Measurements from ENCODE around the gene HOXD11. TPM values are rescaled to one million over a fixed set of nuclear protein-coding genes. Genes with fewer than 3 reads are reported as not detected.

Gene HOXD11
- polyA plus RNA-seq, 1 experiment: not detected

DNA sequence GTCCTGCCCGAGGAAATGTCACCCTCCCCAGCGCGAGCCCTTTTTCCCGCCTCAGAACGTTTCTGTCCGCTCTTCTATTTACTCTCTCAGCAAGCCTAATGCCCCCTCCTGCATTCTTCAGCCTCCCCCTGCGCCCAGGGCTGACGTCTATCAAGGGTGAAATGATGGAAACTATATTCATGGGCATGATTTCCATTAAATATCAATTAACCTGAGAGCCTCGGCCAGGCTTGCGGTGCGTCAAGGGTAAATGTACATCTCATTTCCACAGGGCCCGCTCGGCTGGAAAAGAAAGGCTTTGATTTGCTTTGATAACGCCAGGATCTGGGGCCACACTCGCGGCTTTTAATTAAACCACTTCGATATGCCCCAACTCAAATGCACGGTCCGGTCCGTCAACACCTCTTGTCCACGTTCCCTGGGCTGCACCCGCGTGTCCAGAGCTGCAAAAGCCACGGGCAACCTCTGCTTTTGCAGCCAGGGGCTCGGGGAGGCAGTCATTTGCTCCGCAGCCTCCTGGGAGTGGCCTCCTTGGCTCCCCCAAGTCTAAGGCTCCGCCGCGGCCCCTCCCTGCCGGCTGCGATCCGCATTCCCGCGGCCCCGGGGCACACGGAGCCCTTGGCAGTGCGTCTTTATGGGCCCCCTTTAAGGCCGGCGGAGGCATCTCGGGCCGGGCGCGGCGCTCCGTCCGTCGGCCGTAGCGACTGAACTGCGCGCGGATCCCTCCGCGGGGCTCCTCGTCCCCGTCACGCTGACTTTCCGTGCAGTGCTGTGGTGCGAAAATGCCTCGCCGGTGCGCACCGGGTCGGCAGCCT, 22.1 kb downstream of the HOXD11 start, which contains the start of gene HOXD8:
TSS of gene HOXD8 (plus strand) at position 724 of the 815 bp plus-strand sequence. CDS start 662 bp downstream, outside the sequence.
- no peak within 1 kb of the TSS for H3K4me3 ChIP-seq (ENCODE audit: low read depth, low read length)
- CTCF ChIA-PET: interaction anchor here (1.0 to 6.3 kb wide), 5 partner anchors 326 to 523 kb away, joined by 4 to 184 read pairs (median 77); no protein-coding TSS in a partner anchor
- POLR2A ChIA-PET: no interaction called here
- no peak within 1 kb of the TSS for H3K27ac ChIP-seq (ENCODE audit: low read depth, low read length)
- TF ChIP-seq, protein P1, sequence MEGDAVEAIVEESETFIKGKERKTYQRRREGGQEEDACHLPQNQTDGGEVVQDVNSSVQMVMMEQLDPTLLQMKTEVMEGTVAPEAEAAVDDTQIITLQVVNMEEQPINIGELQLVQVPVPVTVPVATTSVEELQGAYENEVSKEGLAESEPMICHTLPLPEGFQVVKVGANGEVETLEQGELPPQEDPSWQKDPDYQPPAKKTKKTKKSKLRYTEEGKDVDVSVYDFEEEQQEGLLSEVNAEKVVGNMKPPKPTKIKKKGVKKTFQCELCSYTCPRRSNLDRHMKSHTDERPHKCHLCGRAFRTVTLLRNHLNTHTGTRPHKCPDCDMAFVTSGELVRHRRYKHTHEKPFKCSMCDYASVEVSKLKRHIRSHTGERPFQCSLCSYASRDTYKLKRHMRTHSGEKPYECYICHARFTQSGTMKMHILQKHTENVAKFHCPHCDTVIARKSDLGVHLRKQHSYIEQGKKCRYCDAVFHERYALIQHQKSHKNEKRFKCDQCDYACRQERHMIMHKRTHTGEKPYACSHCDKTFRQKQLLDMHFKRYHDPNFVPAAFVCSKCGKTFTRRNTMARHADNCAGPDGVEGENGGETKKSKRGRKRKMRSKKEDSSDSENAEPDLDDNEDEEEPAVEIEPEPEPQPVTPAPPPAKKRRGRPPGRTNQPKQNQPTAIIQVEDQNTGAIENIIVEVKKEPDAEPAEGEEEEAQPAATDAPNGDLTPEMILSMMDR (IDR thresholded peaks at IDR 0.05; ENCODE audit: low read depth, low read length): no peak
- peaks cover 88% of the 10 kb centered on the region for H3K27me3 ChIP-seq (ENCODE audit: control insufficient read depth, insufficient read depth, low read length)
- no peak for DNase-seq (ENCODE audit: low read depth, low spot score)
- H3K9me3 ChIP-seq (ENCODE audit: control insufficient read depth, insufficient read depth, low read length): peaks cover 4% of the 10 kb centered on the region; the same call in 1 of the 2 replicates

DNA sequence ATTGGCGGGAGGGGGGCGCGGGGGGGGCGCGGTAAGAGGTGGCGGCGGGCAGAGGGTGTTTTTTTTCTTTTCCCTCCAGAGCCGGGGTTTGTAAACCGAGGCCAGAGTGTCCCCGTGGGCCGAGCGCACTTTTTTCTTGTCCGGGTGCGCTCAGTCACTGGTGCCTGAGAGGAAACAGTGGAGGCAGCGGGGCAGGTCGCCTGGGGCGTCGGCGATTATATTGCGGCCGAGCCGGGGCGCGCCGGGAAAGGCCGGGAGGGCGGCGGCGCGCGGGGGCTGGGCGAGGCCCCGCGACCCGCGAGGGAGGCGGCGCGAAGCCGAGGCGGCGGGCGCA, 22.7 kb downstream of the HOXD11 start:
- DNase-seq (ENCODE audit: low read depth, low spot score): no peak
- ChIA-PET CTCF (interaction anchor here (1.0 to 5.0 kb wide), 5 partner anchors 10 to 525 kb away, joined by 3 to 33 read pairs (median 30); no protein-coding TSS in a partner anchor), POLR2A (no interaction called here)
- Histone ChIP-seq H3K4me3 (ENCODE audit: low read depth, low read length) (no peak overlapping the region), H3K27me3 (ENCODE audit: control insufficient read depth, insufficient read depth, low read length) (peaks cover 88% of the 10 kb centered on the region), H3K27ac (ENCODE audit: low read depth, low read length) (no peak overlapping the region), H3K9me3 (ENCODE audit: control insufficient read depth, insufficient read depth, low read length) (peaks cover 4% of the 10 kb centered on the region; the same call in 1 of the 2 replicates)
- TF ChIP-seq, protein P1 (IDR thresholded peaks at IDR 0.05; ENCODE audit: low read depth, low read length): no peak

DNA sequence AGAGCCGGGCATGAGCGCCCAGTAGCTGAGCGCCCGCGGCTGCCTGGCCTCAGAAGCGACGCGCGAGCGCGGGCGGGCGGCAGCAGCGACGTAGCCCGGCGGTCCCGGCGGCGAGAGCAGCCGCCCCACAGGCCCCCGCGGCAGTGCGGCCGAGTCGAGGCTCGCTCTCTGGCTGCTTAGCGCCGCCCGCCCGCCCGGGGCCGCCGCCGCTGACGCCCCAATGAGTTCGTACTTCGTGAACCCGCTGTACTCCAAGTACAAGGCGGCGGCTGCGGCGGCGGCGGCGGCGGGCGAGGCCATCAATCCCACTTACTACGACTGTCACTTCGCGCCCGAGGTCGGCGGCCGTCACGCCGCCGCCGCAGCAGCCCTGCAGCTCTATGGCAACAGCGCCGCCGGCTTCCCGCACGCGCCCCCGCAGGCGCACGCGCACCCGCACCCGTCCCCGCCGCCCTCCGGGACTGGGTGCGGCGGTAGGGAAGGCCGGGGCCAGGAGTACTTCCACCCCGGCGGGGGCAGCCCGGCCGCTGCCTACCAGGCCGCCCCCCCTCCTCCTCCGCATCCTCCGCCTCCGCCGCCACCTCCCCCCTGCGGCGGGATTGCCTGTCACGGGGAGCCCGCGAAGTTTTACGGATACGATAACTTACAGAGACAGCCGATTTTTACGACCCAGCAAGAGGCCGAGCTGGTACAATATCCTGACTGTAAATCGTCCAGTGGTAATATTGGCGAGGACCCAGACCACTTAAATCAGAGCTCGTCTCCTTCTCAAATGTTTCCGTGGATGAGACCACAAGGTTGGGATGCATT, 23.3 kb downstream of the HOXD11 start:
- POLR2A ChIA-PET: no interaction called here
- CTCF ChIA-PET: interaction anchor here (1.0 to 5.0 kb wide), 9 partner anchors 10 to 684 kb away, joined by 3 to 33 read pairs (median 19); no protein-coding TSS in a partner anchor
- no peak for DNase-seq (ENCODE audit: low read depth, low spot score)
- H3K4me3 ChIP-seq (ENCODE audit: low read depth, low read length): no peak overlapping the region
- peaks cover 88% of the 10 kb centered on the region for H3K27me3 ChIP-seq (ENCODE audit: control insufficient read depth, insufficient read depth, low read length)
- TF ChIP-seq, protein P1 (IDR thresholded peaks at IDR 0.05; ENCODE audit: low read depth, low read length): no peak
- no peak overlapping the region for H3K27ac ChIP-seq (ENCODE audit: low read depth, low read length)
- H3K9me3 ChIP-seq (ENCODE audit: control insufficient read depth, insufficient read depth, low read length): peaks cover 4% of the 10 kb centered on the region; the same call in 1 of the 2 replicates

DNA sequence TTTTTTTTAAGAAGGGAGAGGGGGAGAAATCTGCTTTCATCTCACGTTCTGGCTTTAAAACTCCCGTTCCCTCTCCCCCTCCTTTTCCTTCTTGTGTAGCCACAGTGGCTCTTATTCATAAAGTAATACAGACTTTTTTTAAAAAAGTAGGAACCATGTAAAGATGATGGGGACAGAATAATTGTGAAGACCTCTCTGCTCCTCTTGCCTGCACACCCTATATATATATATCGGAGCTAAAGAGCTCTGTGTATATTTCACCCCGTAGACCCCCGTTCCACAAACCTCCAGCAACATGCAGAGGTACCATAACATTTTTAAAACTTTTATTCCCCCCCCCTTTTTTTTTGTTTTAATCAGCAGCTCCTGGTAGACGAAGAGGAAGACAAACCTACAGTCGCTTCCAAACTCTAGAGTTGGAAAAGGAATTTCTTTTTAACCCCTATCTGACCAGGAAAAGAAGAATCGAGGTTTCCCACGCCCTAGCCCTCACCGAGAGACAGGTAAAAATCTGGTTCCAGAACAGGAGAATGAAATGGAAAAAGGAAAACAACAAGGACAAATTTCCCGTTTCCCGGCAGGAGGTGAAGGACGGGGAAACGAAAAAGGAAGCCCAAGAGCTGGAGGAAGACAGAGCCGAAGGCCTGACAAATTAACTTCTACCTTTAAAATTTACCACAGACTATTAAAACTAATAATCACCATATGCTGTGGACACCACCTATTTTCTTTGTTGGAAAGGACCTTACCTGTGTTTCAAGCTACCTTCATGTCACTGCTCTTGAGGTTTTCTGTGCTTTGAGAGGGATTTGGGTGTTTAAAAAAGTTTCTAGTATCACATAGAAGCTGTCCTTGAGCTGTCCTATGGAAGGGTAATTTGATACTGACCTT, 24.1 kb downstream of the HOXD11 start:
- H3K27me3 ChIP-seq (ENCODE audit: control insufficient read depth, insufficient read depth, low read length): peaks cover 88% of the 10 kb centered on the region

More for the DNA sequence above, 24.1 kb downstream of the HOXD11 start:
- H3K9me3 ChIP-seq (ENCODE audit: control insufficient read depth, insufficient read depth, low read length): peaks cover 4% of the 10 kb centered on the region; the same call in 1 of the 2 replicates
- TF ChIP-seq, protein P1 (IDR thresholded peaks at IDR 0.05; ENCODE audit: low read depth, low read length): no peak
- no peak overlapping the region for H3K4me3 ChIP-seq (ENCODE audit: low read depth, low read length)
- no peak overlapping the region for H3K27ac ChIP-seq (ENCODE audit: low read depth, low read length)
- POLR2A ChIA-PET: no interaction called here
- no peak for DNase-seq (ENCODE audit: low read depth, low spot score)
- CTCF ChIA-PET: interaction anchor here (0.6 to 5.0 kb wide), 16 partner anchors 9 to 1018 kb away, joined by 3 to 33 read pairs (median 5); no protein-coding TSS in a partner anchor

All from AG04450 (cell line).